Measurements from ENCODE around the gene KRTAP10-12. TPM values are rescaled to one million over a fixed set of nuclear protein-coding genes. Genes with fewer than 3 reads are reported as not detected.
A peak's percentile ranks its signal among the peaks of the same experiment; 100 is the strongest.

Gene KRTAP10-12
- polyA plus RNA-seq, 2 of the 4 experiments (the other 2 are of a cell fraction): not detected

DNA sequence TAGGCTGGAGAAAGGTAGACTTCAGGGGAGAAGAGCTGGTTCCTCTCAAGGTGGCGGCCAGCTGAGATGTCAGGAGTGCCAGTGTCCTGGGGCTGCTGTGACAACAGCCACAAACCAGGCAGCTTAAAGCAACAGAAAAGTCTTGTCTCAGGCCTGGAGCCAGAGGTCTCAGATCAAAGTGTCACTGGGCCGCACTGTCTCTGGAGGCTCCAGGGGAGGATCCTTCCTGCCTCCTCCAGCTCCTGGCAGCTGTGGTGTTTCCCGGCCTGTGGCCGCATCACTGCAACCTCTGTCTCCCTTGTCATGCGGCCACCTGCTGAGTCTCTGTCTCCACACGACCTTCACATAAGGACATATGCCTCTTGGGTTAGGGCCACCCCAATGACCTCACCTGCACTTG lies 38.8 kb downstream of the KRTAP10-12 start:
- TF ChIP-seq ESRRA (IDR thresholded peaks at IDR 0.05; ENCODE audit: borderline replicate concordance, low read length): no peak
- no peak for TF ChIP-seq RCOR1 (IDR thresholded peaks at IDR 0.05; ENCODE audit: low read depth, low read length)
- TF ChIP-seq MYC (IDR thresholded peaks at IDR 0.05; ENCODE audit: borderline replicate concordance, low read length): no peak
- TF ChIP-seq HOXB5 (CRISPR knock-in tag; IDR thresholded peaks at IDR 0.05): no peak
- TF ChIP-seq MAZ (IDR thresholded peaks at IDR 0.05; ENCODE audit: borderline replicate concordance, low read depth, low read length): no peak
- TF ChIP-seq EHF (CRISPR knock-in tag; IDR thresholded peaks at IDR 0.05): no peak
- no peak for TF ChIP-seq CBX2 (IDR thresholded peaks at IDR 0.05; ENCODE audit: borderline replicate concordance, low read depth)
- TF ChIP-seq, protein P1, sequence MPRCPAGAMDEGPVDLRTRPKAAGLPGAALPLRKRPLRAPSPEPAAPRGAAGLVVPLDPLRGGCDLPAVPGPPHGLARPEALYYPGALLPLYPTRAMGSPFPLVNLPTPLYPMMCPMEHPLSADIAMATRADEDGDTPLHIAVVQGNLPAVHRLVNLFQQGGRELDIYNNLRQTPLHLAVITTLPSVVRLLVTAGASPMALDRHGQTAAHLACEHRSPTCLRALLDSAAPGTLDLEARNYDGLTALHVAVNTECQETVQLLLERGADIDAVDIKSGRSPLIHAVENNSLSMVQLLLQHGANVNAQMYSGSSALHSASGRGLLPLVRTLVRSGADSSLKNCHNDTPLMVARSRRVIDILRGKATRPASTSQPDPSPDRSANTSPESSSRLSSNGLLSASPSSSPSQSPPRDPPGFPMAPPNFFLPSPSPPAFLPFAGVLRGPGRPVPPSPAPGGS (IDR thresholded peaks at IDR 0.05): no peak
- no peak for TF ChIP-seq CEBPB (IDR thresholded peaks at IDR 0.05)
- TF ChIP-seq, protein P2, sequence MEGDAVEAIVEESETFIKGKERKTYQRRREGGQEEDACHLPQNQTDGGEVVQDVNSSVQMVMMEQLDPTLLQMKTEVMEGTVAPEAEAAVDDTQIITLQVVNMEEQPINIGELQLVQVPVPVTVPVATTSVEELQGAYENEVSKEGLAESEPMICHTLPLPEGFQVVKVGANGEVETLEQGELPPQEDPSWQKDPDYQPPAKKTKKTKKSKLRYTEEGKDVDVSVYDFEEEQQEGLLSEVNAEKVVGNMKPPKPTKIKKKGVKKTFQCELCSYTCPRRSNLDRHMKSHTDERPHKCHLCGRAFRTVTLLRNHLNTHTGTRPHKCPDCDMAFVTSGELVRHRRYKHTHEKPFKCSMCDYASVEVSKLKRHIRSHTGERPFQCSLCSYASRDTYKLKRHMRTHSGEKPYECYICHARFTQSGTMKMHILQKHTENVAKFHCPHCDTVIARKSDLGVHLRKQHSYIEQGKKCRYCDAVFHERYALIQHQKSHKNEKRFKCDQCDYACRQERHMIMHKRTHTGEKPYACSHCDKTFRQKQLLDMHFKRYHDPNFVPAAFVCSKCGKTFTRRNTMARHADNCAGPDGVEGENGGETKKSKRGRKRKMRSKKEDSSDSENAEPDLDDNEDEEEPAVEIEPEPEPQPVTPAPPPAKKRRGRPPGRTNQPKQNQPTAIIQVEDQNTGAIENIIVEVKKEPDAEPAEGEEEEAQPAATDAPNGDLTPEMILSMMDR (IDR thresholded peaks at IDR 0.05): no peak
- no peak for TF ChIP-seq EHMT2 (IDR thresholded peaks at IDR 0.05; ENCODE audit: low read depth)
- TF ChIP-seq SMC3 (IDR thresholded peaks at IDR 0.05): no peak
- no peak for TF ChIP-seq HOXA7 (CRISPR knock-in tag; IDR thresholded peaks at IDR 0.05)
- TF ChIP-seq TP53 (CRISPR knock-in tag; IDR thresholded peaks at IDR 0.05): no peak
- TF ChIP-seq, protein P3, sequence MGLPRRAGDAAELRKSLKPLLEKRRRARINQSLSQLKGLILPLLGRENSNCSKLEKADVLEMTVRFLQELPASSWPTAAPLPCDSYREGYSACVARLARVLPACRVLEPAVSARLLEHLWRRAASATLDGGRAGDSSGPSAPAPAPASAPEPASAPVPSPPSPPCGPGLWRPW (IDR thresholded peaks at IDR 0.05): no peak
- Histone ChIP-seq H3K27ac (no peak overlapping the region), H3K4me2 (no peak overlapping the region), H3K9me3 (no peaks in the 10 kb centered on the region), H3K4me3 (no peak overlapping the region), H3K4me1 (peaks cover 12% of the 10 kb centered on the region)
- 77% methylated on average over 6 of the region's 6 CpGs for WGBS (ENCODE audit: missing lambda C conversion rate)
- CTCF ChIA-PET: interaction anchor here (1.5 kb wide), 1 partner anchor 225 kb away, joined by 3 read pairs; no protein-coding TSS in a partner anchor
- ATAC-seq: no peak
- FAIRE-seq: no peak
- POLR2A ChIA-PET: no interaction called here
- DNase-seq (ENCODE audit: low read depth in 1 of 2, low spot score in 1 of 2): no peak

DNA sequence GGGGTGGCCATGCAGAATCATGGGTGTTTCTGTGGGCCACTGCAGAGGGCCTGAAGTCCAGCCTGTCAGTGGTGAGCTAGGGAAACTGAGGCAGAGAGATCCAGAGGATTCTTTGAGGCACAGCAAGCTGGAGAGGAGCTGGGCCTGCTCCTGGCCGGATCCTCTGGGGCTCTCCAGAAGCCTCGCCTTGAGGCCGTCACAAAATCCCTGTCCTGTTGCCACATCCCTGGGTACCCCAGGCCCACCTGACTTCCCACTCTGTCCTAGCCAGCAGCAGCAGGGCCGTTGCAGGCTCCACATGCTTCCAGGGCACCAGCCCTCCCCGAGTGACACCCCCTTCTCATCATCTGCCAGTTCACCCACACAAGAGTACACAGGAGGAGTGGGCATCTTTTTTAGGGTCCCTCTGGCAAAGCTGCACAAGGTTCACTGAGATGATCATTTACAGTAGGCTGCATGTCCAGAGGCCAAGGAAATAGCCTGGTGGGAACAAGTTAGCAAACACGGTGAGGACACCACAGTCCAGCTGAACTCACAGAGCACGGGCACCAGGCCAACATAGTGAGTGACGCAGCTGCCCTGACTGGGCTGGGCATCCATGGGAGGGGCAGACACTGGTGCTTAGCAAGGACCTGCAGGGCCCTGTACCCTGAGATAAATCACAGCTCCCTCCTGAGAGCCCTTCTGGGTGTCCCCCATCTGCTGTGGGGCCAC lies 39.5 kb downstream of the KRTAP10-12 start:
- no peaks in the 10 kb centered on the region for H3K9me3 ChIP-seq
- no peak for TF ChIP-seq FOXS1 (CRISPR knock-in tag; IDR thresholded peaks at IDR 0.05)
- no peak for TF ChIP-seq POLR2AphosphoS2 (conservative IDR thresholded peaks at IDR 0.05; ENCODE audit: low read length)
- no peak for TF ChIP-seq ZFP36 (IDR thresholded peaks at IDR 0.05; ENCODE audit: borderline replicate concordance, partially characterized antibody)
- no peak for TF ChIP-seq FOSL2 (IDR thresholded peaks at IDR 0.05)
- no peak for TF ChIP-seq FOSL2 (CRISPR knock-in tag; IDR thresholded peaks at IDR 0.05)
- TF ChIP-seq, protein P2 (IDR thresholded peaks at IDR 0.05): no peak
- TF ChIP-seq, protein P4, sequence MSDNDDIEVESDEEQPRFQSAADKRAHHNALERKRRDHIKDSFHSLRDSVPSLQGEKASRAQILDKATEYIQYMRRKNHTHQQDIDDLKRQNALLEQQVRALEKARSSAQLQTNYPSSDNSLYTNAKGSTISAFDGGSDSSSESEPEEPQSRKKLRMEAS (IDR thresholded peaks at IDR 0.05): no peak
- TF ChIP-seq FOSB (CRISPR knock-in tag; IDR thresholded peaks at IDR 0.05): no peak
- TF ChIP-seq, protein P5, sequence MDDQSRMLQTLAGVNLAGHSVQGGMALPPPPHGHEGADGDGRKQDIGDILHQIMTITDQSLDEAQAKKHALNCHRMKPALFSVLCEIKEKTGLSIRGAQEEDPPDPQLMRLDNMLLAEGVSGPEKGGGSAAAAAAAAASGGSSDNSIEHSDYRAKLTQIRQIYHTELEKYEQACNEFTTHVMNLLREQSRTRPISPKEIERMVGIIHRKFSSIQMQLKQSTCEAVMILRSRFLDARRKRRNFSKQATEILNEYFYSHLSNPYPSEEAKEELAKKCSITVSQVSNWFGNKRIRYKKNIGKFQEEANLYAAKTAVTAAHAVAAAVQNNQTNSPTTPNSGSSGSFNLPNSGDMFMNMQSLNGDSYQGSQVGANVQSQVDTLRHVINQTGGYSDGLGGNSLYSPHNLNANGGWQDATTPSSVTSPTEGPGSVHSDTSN (IDR thresholded peaks at IDR 0.05): no peak
- TF ChIP-seq TFCP2L1 (CRISPR knock-in tag; IDR thresholded peaks at IDR 0.05): no peak
- peak; percentile 85 to 89 for ATAC-seq
- H3K4me1 ChIP-seq: peaks cover 12% of the 10 kb centered on the region
- no peak overlapping the region for H3K4me3 ChIP-seq
- FAIRE-seq: no peak
- WGBS (ENCODE audit: missing lambda C conversion rate): 10% methylated on average over 2 of the region's 8 CpGs
- POLR2A ChIA-PET: no interaction called here
- H3K4me2 ChIP-seq: peak overlapping the region; percentile 43
- 0 out of 6 replicates have a peak overlapping the region, but pooled peaks of 1 of the 2 experiments have one; percentile 33 for H3K27ac ChIP-seq
- CTCF ChIA-PET: interaction anchor here (1.5 kb wide), 1 partner anchor 226 kb away, joined by 3 read pairs; no protein-coding TSS in a partner anchor
- peak; percentile 31 to 70 for DNase-seq (ENCODE audit: low read depth in 1 of 2, low spot score in 1 of 2)
